ENCODE results near the gene KCTD3. TPM values are rescaled to one million over a fixed set of nuclear protein-coding genes. Genes with fewer than 3 reads are reported as not detected.

KCTD3 gene
- total and polyA plus RNA-seq, 2 donors (not counting 3 experiments of a cell fraction or from before 2014, with no cell fraction given), result 19.1 to 28.3 TPM

- FAIRE-seq (no peak), DNase-seq (ENCODE audit: low read depth, low spot score) (peak; percentile 28)
- H3K27ac ChIP-seq (ENCODE audit: insufficient read depth, low read depth, low read length), result no peak overlapping the region
- no peaks in the 10 kb centered on the region for H3K79me2 ChIP-seq (ENCODE audit: control insufficient read depth, insufficient read depth, low read length)
- H3K27me3 ChIP-seq (ENCODE audit: control insufficient read depth in 2 of 2, insufficient read depth in 2 of 2, low read length in 2 of 2), result no peaks in the 10 kb centered on the region
- intact Hi-C loops (cut with micrococcal nuclease), result no loop called here
- no peaks in the 10 kb centered on the region for H3K9me1 ChIP-seq (replicated peaks; ENCODE audit: control insufficient read depth, extremely low read depth, insufficient read depth, low read length)
- H3K36me3 ChIP-seq (ENCODE audit: control insufficient read depth in 2 of 2, extremely low read depth in 1 of 2, insufficient read depth in 2 of 2, low read length in 2 of 2), result no peaks in the 10 kb centered on the region
- no TSS peak for BruUV-seq (replicated peaks)
- H3K9me3 ChIP-seq (replicated peaks; ENCODE audit: control insufficient read depth, insufficient read depth, low read length), result no peaks in the 10 kb centered on the region
- no peaks in the 10 kb centered on the region for H4K20me1 ChIP-seq (replicated peaks; ENCODE audit: control insufficient read depth, extremely low read depth, insufficient read depth, low read length)
- H3K4me3 ChIP-seq (replicated peaks in 1 of 3; ENCODE audit: insufficient read depth in 1 of 3, low read depth in 1 of 3, low read length in 3 of 3), result no peak overlapping the region
- H3K4me1 ChIP-seq (ENCODE audit: control insufficient read depth, extremely low read depth, insufficient read depth, low read length), result no peaks in the 10 kb centered on the region
- ChIA-PET POLR2A (no interaction called here), CTCF (interaction anchor here (1.7 to 1.8 kb wide), 3 partner anchors 10 to 708 kb away, joined by 6 to 12 read pairs (median 10); no protein-coding TSS in a partner anchor)
- no peak overlapping the region for H3K9ac ChIP-seq (replicated peaks; ENCODE audit: extremely low read depth, insufficient read depth, low read length)
- H3K4me2 ChIP-seq (ENCODE audit: insufficient read depth, low read length), result no peak overlapping the region
- dilution Hi-C loops (cut with MboI; ENCODE audit: extremely low pct_ligation_motif_present, low sequenced_read_pairs), result no loop called here
- TF ChIP-seq MYC (IDR thresholded peaks at IDR 0.05; ENCODE audit: low read depth, low read length) (no peak), MAX (IDR thresholded peaks at IDR 0.05; ENCODE audit: insufficient read depth, insufficient read length) (no peak), POLR2A (IDR thresholded peaks at IDR 0.05; ENCODE audit: low read depth, low read length) (no peak), FOS (IDR thresholded peaks at IDR 0.05; ENCODE audit: borderline replicate concordance, insufficient read depth, low read length) (no peak), POLR2AphosphoS5 (IDR thresholded peaks at IDR 0.05; ENCODE audit: insufficient read depth, low read depth, low read length) (no peak), CTCF (IDR thresholded peaks at IDR 0.05; ENCODE audit: extremely low read depth in 1 of 2, insufficient read depth in 1 of 2, low read depth in 1 of 2, low read length in 2 of 2) (peak in 1 of 2 donors; percentile 6), EZH2 (IDR thresholded peaks at IDR 0.05; ENCODE audit: borderline replicate concordance, low read depth, low read length, severe bottlenecking) (no peak), JUN (IDR thresholded peaks at IDR 0.05; ENCODE audit: borderline replicate concordance, insufficient read depth, insufficient read length, low read depth) (no peak)
- H2AFZ ChIP-seq (ENCODE audit: low read depth, low read length), result no peak overlapping the region
Measured at GRCh38 chr1:215517441-215517891, 49.6 kb upstream of the KCTD3 start.
